WTC11 (cell line): ENCODE results near the gene SLC7A7. TPM values are rescaled to one million over a fixed set of nuclear protein-coding genes. Genes with fewer than 3 reads are reported as not detected.

Experiments
- ATAC-seq: fragments of 200-7000 bp; cut with Tn5 transposase; 2 replicates; pipeline ENCODE4 v1.10.0; 2021; ENCODE audit warnings: mild to moderate bottlenecking, moderate library complexity
- CTCF ChIA-PET: fragments of 300-600 bp; sonication (Branson Sonifier 250); formaldehyde crosslinking; loops from one replicate; lab custom pipeline; 2021; ENCODE audit warnings: antibody characterized with exemption; lab: Charles Lee
- POLR2A ChIA-PET: fragments of 350-600 bp; sonication (Branson Sonifier 250); formaldehyde crosslinking; loops from one replicate; lab custom pipeline; 2021; ENCODE audit warnings: antibody characterized with exemption; lab: Charles Lee
- DNase-seq: peaks from one replicate; pipeline ENCODE4 v3.0.0; 2021; ENCODE audit warnings: low spot score
- H3K27ac Mint-ChIP-seq: 2 replicates; pipeline ENCODE4 v1.8.0; 2021; ENCODE audit warnings: mixed read lengths
- H3K27me3 Mint-ChIP-seq: 2 replicates; pipeline ENCODE4 v1.8.0; 2021; ENCODE audit warnings: low read depth, mild to moderate bottlenecking, moderate library complexity, mixed read lengths
- H3K36me3 Mint-ChIP-seq: 2 replicates; pipeline ENCODE4 v1.8.0; 2021; ENCODE audit warnings: mixed read lengths
- H3K4me1 Mint-ChIP-seq: 2 replicates; pipeline ENCODE4 v1.8.0; 2022; ENCODE audit warnings: mixed read lengths
- H3K4me3 Mint-ChIP-seq: 2 replicates; pipeline ENCODE4 v1.8.0; 2021; ENCODE audit warnings: mild to moderate bottlenecking, moderate library complexity, mixed read lengths
- H3K9me3 Mint-ChIP-seq: 2 replicates; pipeline ENCODE4 v1.8.0; 2021; ENCODE audit warnings: mixed read lengths
- CREM ChIP-seq: sonication (generic); formaldehyde crosslinking; IDR thresholded peaks from 2 replicates; pipeline ENCODE4 v1.8.1; 2022; ENCODE audit warnings: mild to moderate bottlenecking, missing genetic modification reagents, moderate library complexity
- ETV6 ChIP-seq: sonication (generic); formaldehyde crosslinking; IDR thresholded peaks from 2 replicates; pipeline ENCODE4 v1.8.1; 2022; ENCODE audit warnings: mild to moderate bottlenecking, missing genetic modification reagents
- FOXJ3 ChIP-seq: sonication (generic); formaldehyde crosslinking; IDR thresholded peaks from 2 replicates; pipeline ENCODE4 v1.9.0; 2021; ENCODE audit warnings: missing genetic modification reagents, mild to moderate bottlenecking, borderline replicate concordance
- GTF2I ChIP-seq: fragments of 250-450 bp; sonication (Bioruptor Pico); conservative IDR thresholded peaks from 2 replicates; pipeline ENCODE4 v1.4.0; 2021; ENCODE audit warnings: mild to moderate bottlenecking
- HMGA2 ChIP-seq: fragments of 250-450 bp; sonication (Bioruptor Pico); IDR thresholded peaks from 2 replicates; pipeline ENCODE4 v1.4.0; 2021; ENCODE audit warnings: mild to moderate bottlenecking, moderate library complexity
- IRF2 ChIP-seq: sonication (generic); formaldehyde crosslinking; IDR thresholded peaks from 2 replicates; pipeline ENCODE4 v1.8.0; 2022; ENCODE audit warnings: low read depth, missing genetic modification reagents, borderline replicate concordance
- JAZF1 ChIP-seq: fragments of 250-450 bp; sonication (Bioruptor Pico); IDR thresholded peaks from 2 replicates; pipeline ENCODE4 v1.9.0; 2021; ENCODE audit warnings: moderate library complexity, mild to moderate bottlenecking, inconsistent platforms
- JUN ChIP-seq: sonication (generic); formaldehyde crosslinking; IDR thresholded peaks from 2 replicates; pipeline ENCODE4 v1.8.0; 2023; ENCODE audit warnings: mild to moderate bottlenecking, missing genetic modification reagents
- MXD4 ChIP-seq: fragments of 250-450 bp; sonication (Bioruptor Pico); IDR thresholded peaks from 2 replicates; pipeline ENCODE4 v1.8.0; 2021; ENCODE audit warnings: mild to moderate bottlenecking, moderate library complexity, borderline replicate concordance
- NFE2L1 ChIP-seq: sonication (generic); formaldehyde crosslinking; IDR thresholded peaks from 2 replicates; pipeline ENCODE4 v1.8.1; 2023; ENCODE audit warnings: missing genetic modification reagents
- NFYB ChIP-seq: sonication (generic); formaldehyde crosslinking; conservative IDR thresholded peaks from 2 replicates; pipeline ENCODE4 v1.8.0; 2022; ENCODE audit warnings: low read depth, missing genetic modification reagents
- NR2C2 ChIP-seq: sonication (generic); formaldehyde crosslinking; IDR thresholded peaks from 2 replicates; pipeline ENCODE4 v1.8.0; 2022; ENCODE audit warnings: mild to moderate bottlenecking, missing genetic modification reagents
- NR3C1 ChIP-seq: sonication (generic); formaldehyde crosslinking; conservative IDR thresholded peaks from 2 replicates; pipeline ENCODE4 v1.8.1; 2023; ENCODE audit warnings: low read depth, mild to moderate bottlenecking, missing genetic modification reagents
- PRDM15 ChIP-seq: sonication (generic); formaldehyde crosslinking; IDR thresholded peaks from 2 replicates; pipeline ENCODE4 v1.8.0; 2022; ENCODE audit warnings: missing genetic modification reagents
- PREB ChIP-seq: sonication (generic); formaldehyde crosslinking; IDR thresholded peaks from 2 replicates; pipeline ENCODE4 v1.8.1; 2022; ENCODE audit warnings: mild to moderate bottlenecking, missing genetic modification reagents, moderate library complexity, borderline replicate concordance
- RELA ChIP-seq: sonication (generic); formaldehyde crosslinking; IDR thresholded peaks from 2 replicates; pipeline ENCODE4 v1.8.1; 2022; ENCODE audit warnings: missing genetic modification reagents, mild to moderate bottlenecking, borderline replicate concordance
- SMAD3 ChIP-seq: sonication (generic); formaldehyde crosslinking; IDR thresholded peaks from 2 replicates; pipeline ENCODE4 v1.8.0; 2022; ENCODE audit warnings: missing genetic modification reagents, mild to moderate bottlenecking, borderline replicate concordance
- SMAD4 ChIP-seq: sonication (generic); formaldehyde crosslinking; IDR thresholded peaks from 2 replicates; pipeline ENCODE4 v1.8.0; 2022; ENCODE audit warnings: mild to moderate bottlenecking, missing genetic modification reagents
- SP1 ChIP-seq: sonication (generic); formaldehyde crosslinking; conservative IDR thresholded peaks from 2 replicates; pipeline ENCODE4 v1.8.1; 2022; ENCODE audit warnings: missing genetic modification reagents
- TEAD4 ChIP-seq: sonication (generic); formaldehyde crosslinking; IDR thresholded peaks from 2 replicates; pipeline ENCODE4 v1.8.0; 2022; ENCODE audit warnings: mild to moderate bottlenecking, missing genetic modification reagents
- ZNF121 ChIP-seq: sonication (generic); formaldehyde crosslinking; IDR thresholded peaks from 2 replicates; pipeline ENCODE4 v1.8.0; 2023; ENCODE audit warnings: missing genetic modification reagents
- ZNF138 ChIP-seq: sonication (generic); formaldehyde crosslinking; conservative IDR thresholded peaks from 2 replicates; pipeline ENCODE4 v1.8.1; 2022; ENCODE audit warnings: mild to moderate bottlenecking, moderate library complexity, missing genetic modification reagents
- total RNA-seq: library from RNA; stranded (reverse); gene quantifications from 3 replicates; pipeline ENCODE4 v1.2.3, GENCODE V29; 2021
- TF ChIP-seq, protein P1 (sequence below): fragments of 250-450 bp; sonication (Bioruptor Pico); IDR thresholded peaks from 2 replicates; pipeline ENCODE4 v1.9.0; 2021; ENCODE audit warnings: moderate library complexity, mild to moderate bottlenecking, inconsistent platforms, borderline replicate concordance
- TF ChIP-seq, protein P2 (sequence below): sonication (generic); formaldehyde crosslinking; IDR thresholded peaks from 2 replicates; pipeline ENCODE4 v1.8.0; 2022; ENCODE audit warnings: mild to moderate bottlenecking, missing genetic modification reagents
- TF ChIP-seq, protein P3 (sequence below): sonication (generic); formaldehyde crosslinking; IDR thresholded peaks from 2 replicates; pipeline ENCODE4 v1.8.1; 2023; ENCODE audit warnings: mild to moderate bottlenecking, missing genetic modification reagents
- TF ChIP-seq, protein P4 (sequence below): fragments of 250-450 bp; sonication (Bioruptor Pico); IDR thresholded peaks from 2 replicates; pipeline ENCODE4 v2.1.2; 2022; ENCODE audit warnings: mild to moderate bottlenecking, moderate library complexity

The SLC7A7 gene
- total RNA-seq, 1 experiment from 2014 or later, result 4.3 TPM

- Mint-ChIP-seq H3K9me3 (no peaks in the 10 kb centered on the region), H3K27me3 (no peaks in the 10 kb centered on the region)
- ATAC-seq, result no peak
These were observed 35.0 kb downstream of the SLC7A7 start for GRCh38 chr14:22780105-22780679.

DNA sequence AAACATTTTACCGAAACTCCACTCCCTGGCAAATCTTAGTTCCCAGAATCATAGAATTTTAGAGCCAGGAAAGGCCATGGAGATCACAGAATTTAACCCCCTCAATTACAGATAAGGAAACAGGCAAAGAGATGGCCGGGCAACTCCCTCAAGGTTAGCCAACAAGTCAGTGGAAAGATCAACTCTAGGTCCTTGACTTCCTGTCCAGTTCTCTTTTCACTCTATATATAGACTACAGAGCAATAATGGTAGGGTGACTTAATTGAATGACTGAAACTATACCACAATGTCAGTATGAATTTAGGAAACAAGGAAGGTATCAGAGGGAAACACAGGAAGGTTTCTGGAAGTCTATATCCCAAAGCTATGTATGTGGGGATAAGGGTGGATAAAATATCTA is 37.2 kb downstream of the SLC7A7 start:
- peaks cover 5% of the 10 kb centered on the region; the same call in 1 of the 2 replicates for H3K36me3 Mint-ChIP-seq
- CTCF ChIA-PET, result interaction anchor here (1.0 to 4.1 kb wide), 10 partner anchors 12 to 221 kb away, joined by 3 to 17 read pairs (median 4); partner anchors contain the start of gene OXA1L
- no peak for DNase-seq
- no peak for ATAC-seq
- H3K27me3 Mint-ChIP-seq, result no peaks in the 10 kb centered on the region
- no peaks in the 10 kb centered on the region for H3K9me3 Mint-ChIP-seq
- H3K4me3 Mint-ChIP-seq, result no peak overlapping the region
- POLR2A ChIA-PET, result interaction anchor here (1.3 kb wide), 1 partner anchor 12 kb away, joined by 3 read pairs; the partner anchor contains the start of gene OXA1L
- H3K4me1 Mint-ChIP-seq, result peaks cover 5% of the 10 kb centered on the region; the same call in 1 of the 2 replicates
- no peak overlapping the region for H3K27ac Mint-ChIP-seq
- TF ChIP-seq RELA (CRISPR knock-in tag) (no peak), FOXJ3 (CRISPR knock-in tag) (no peak), ZNF121 (CRISPR knock-in tag) (no peak), PREB (CRISPR knock-in tag) (no peak), IRF2 (CRISPR knock-in tag) (no peak), SP1 (no peak), GTF2I (CRISPR knock-in tag) (no peak), NFYB (no peak), NR3C1 (CRISPR knock-in tag) (no peak), SMAD3 (no peak), JAZF1 (CRISPR knock-in tag) (no peak), NFE2L1 (CRISPR knock-in tag) (no peak), PRDM15 (no peak)
- TF ChIP-seq, protein P1, sequence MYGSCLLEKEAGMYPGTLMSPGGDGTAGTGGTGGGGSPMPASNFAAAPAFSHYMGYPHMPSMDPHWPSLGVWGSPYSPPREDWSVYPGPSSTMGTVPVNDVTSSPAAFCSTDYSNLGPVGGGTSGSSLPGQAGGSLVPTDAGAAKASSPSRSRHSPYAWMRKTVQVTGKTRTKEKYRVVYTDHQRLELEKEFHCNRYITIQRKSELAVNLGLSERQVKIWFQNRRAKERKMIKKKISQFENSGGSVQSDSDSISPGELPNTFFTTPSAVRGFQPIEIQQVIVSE (CRISPR knock-in tag), result no peak

More at GRCh38 chr14:22780105-22780679, 35.0 kb downstream of the SLC7A7 start:
- no peak overlapping the region for H3K4me3 Mint-ChIP-seq
- H3K4me1 Mint-ChIP-seq, result peaks cover 5% of the 10 kb centered on the region; the same call in 1 of the 2 replicates
- TF ChIP-seq ETV6 (CRISPR knock-in tag) (no peak), JUN (no peak), CREM (CRISPR knock-in tag) (no peak), MXD4 (CRISPR knock-in tag) (no peak), HMGA2 (no peak), NR2C2 (CRISPR knock-in tag) (no peak), TEAD4 (no peak), SMAD4 (CRISPR knock-in tag) (no peak), ZNF138 (no peak)
- TF ChIP-seq, protein P2, sequence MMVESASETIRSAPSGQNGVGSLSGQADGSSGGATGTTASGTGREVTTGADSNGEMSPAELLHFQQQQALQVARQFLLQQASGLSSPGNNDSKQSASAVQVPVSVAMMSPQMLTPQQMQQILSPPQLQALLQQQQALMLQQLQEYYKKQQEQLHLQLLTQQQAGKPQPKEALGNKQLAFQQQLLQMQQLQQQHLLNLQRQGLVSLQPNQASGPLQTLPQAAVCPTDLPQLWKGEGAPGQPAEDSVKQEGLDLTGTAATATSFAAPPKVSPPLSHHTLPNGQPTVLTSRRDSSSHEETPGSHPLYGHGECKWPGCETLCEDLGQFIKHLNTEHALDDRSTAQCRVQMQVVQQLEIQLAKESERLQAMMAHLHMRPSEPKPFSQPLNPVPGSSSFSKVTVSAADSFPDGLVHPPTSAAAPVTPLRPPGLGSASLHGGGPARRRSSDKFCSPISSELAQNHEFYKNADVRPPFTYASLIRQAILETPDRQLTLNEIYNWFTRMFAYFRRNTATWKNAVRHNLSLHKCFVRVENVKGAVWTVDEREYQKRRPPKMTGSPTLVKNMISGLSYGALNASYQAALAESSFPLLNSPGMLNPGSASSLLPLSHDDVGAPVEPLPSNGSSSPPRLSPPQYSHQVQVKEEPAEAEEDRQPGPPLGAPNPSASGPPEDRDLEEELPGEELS, result no peak
- TF ChIP-seq, protein P1 (CRISPR knock-in tag), result no peak
- TF ChIP-seq, protein P3, sequence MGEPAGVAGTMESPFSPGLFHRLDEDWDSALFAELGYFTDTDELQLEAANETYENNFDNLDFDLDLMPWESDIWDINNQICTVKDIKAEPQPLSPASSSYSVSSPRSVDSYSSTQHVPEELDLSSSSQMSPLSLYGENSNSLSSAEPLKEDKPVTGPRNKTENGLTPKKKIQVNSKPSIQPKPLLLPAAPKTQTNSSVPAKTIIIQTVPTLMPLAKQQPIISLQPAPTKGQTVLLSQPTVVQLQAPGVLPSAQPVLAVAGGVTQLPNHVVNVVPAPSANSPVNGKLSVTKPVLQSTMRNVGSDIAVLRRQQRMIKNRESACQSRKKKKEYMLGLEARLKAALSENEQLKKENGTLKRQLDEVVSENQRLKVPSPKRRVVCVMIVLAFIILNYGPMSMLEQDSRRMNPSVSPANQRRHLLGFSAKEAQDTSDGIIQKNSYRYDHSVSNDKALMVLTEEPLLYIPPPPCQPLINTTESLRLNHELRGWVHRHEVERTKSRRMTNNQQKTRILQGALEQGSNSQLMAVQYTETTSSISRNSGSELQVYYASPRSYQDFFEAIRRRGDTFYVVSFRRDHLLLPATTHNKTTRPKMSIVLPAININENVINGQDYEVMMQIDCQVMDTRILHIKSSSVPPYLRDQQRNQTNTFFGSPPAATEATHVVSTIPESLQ (CRISPR knock-in tag), result no peak
- TF ChIP-seq, protein P4, sequence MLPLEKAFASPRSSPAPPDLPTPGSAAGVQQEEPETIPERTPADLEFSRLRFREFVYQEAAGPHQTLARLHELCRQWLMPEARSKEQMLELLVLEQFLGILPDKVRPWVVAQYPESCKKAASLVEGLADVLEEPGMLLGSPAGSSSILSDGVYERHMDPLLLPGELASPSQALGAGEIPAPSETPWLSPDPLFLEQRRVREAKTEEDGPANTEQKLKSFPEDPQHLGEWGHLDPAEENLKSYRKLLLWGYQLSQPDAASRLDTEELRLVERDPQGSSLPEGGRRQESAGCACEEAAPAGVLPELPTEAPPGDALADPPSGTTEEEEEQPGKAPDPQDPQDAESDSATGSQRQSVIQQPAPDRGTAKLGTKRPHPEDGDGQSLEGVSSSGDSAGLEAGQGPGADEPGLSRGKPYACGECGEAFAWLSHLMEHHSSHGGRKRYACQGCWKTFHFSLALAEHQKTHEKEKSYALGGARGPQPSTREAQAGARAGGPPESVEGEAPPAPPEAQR, result no peak
- DNase-seq, result no peak
- H3K27ac Mint-ChIP-seq, result no peak overlapping the region; the same call in 1 of the 2 replicates
- ChIA-PET POLR2A (no interaction called here), CTCF (interaction anchor here (0.8 kb wide), 1 partner anchor 27 kb away, joined by 3 read pairs; no protein-coding TSS in a partner anchor)
- H3K36me3 Mint-ChIP-seq, result no peaks in the 10 kb centered on the region
